H9 (cell line): ENCODE data around the gene ADPRH. TPM values are rescaled to one million over a fixed set of nuclear protein-coding genes. Genes with fewer than 3 reads are reported as not detected.

Experiments
- DNase-seq: peaks from one replicate; pipeline ENCODE4 v3.0.0-alpha.2; 2017
- H2AFZ ChIP-seq: one replicate; pipeline ENCODE4 v1.6.1; 2013; ENCODE audit warnings: mild to moderate bottlenecking, low read length, control low read depth, moderate library complexity
- H2AK5ac ChIP-seq: 2 replicates; pipeline ENCODE4 v1.6.1; 2013; ENCODE audit warnings: low read length, control low read depth, mixed read lengths; ENCODE audit not compliant: insufficient read length
- H2BK120ac ChIP-seq: one replicate; pipeline ENCODE4 v1.6.1; 2013; ENCODE audit warnings: low read depth, mild to moderate bottlenecking, low read length, control low read depth, inconsistent platforms; ENCODE audit not compliant: poor library complexity, severe bottlenecking
- H2BK12ac ChIP-seq: 2 replicates; pipeline ENCODE4 v1.6.1; 2013; ENCODE audit warnings: low read length, control low read depth, mixed read lengths, low read depth; ENCODE audit not compliant: insufficient read length
- H2BK15ac ChIP-seq: 2 replicates; pipeline ENCODE4 v1.6.1; 2013; ENCODE audit warnings: low read depth, low read length, control low read depth
- H2BK20ac ChIP-seq: one replicate; pipeline ENCODE4 v1.6.1; 2013; ENCODE audit warnings: low read depth, mild to moderate bottlenecking, low read length, control low read depth, inconsistent platforms; ENCODE audit not compliant: poor library complexity, severe bottlenecking
- H2BK5ac ChIP-seq: 2 replicates; pipeline ENCODE4 v1.6.1; 2013; ENCODE audit warnings: low read length, control low read depth, mixed read lengths; ENCODE audit not compliant: insufficient read length
- H3K14ac ChIP-seq: 2 replicates; pipeline ENCODE4 v1.6.1; 2013; ENCODE audit warnings: low read length, control low read depth; ENCODE audit not compliant: insufficient read depth
- H3K18ac ChIP-seq: 2 replicates; pipeline ENCODE4 v1.6.1; 2013; ENCODE audit warnings: low read depth, mild to moderate bottlenecking, mixed read lengths, low read length, control low read depth; ENCODE audit not compliant: insufficient read length
- H3K23ac ChIP-seq: 2 replicates; pipeline ENCODE4 v1.6.1; 2013; ENCODE audit warnings: low read length, control low read depth, mixed read lengths, low read depth; ENCODE audit not compliant: insufficient read length
- H3K23me2 ChIP-seq: 2 replicates; pipeline ENCODE4 v1.6.1; 2013; ENCODE audit warnings: low read depth, mild to moderate bottlenecking, mixed read lengths, low read length, control low read depth; ENCODE audit not compliant: insufficient read length, poor library complexity, severe bottlenecking
- H3K27ac ChIP-seq: 2 replicates; pipeline ENCODE4 v1.5.1; 2013; ENCODE audit warnings: low read length, control low read depth, mixed read lengths, low read depth; ENCODE audit not compliant: insufficient read length
- H3K27me3 ChIP-seq: 2 replicates; pipeline ENCODE4 v1.6.1; 2013; ENCODE audit warnings: low read length, control low read depth, inconsistent platforms; ENCODE audit not compliant: insufficient read depth
- H3K4ac ChIP-seq: 2 replicates; pipeline ENCODE4 v1.6.1; 2013; ENCODE audit warnings: low read depth, mild to moderate bottlenecking, control low read depth, inconsistent platforms, low read length, moderate library complexity
- H3K4me1 ChIP-seq: 2 replicates; pipeline ENCODE4 v1.6.1; 2013; ENCODE audit warnings: low read length, control low read depth, inconsistent platforms; ENCODE audit not compliant: insufficient read depth
- H3K4me2 ChIP-seq: 2 replicates; pipeline ENCODE4 v1.6.1; 2013; ENCODE audit warnings: low read length, control low read depth, mixed read lengths; ENCODE audit not compliant: insufficient read length, insufficient read depth
- H3K56ac ChIP-seq: 2 replicates; pipeline ENCODE4 v1.6.1; 2013; ENCODE audit warnings: low read depth, mild to moderate bottlenecking, mixed read lengths, low read length, control low read depth; ENCODE audit not compliant: insufficient read length
- H3K79me1 ChIP-seq: 2 replicates; pipeline ENCODE4 v1.6.1; 2013; ENCODE audit warnings: low read depth, mild to moderate bottlenecking, moderate library complexity, low read length, control low read depth, inconsistent platforms; ENCODE audit not compliant: insufficient read depth, poor library complexity, severe bottlenecking
- H3K79me2 ChIP-seq: 2 replicates; pipeline ENCODE4 v1.6.1; 2013; ENCODE audit warnings: low read length, control low read depth, inconsistent platforms; ENCODE audit not compliant: insufficient read depth
- H3K9ac ChIP-seq: 2 replicates; pipeline ENCODE4 v1.6.1; 2013; ENCODE audit warnings: low read length, control low read depth, mixed read lengths; ENCODE audit not compliant: insufficient read length; ENCODE audit errors: extremely low read depth
- H3K9me3 ChIP-seq: one replicate; pipeline ENCODE4 v1.6.1; 2013; ENCODE audit warnings: low read depth, low read length, inconsistent platforms; ENCODE audit not compliant: control insufficient read depth
- H3T11ph ChIP-seq: one replicate; pipeline ENCODE4 v1.6.1; 2013; ENCODE audit warnings: mild to moderate bottlenecking, low read length, control low read depth, inconsistent platforms
- H4K20me1 ChIP-seq: one replicate; pipeline ENCODE4 v1.6.1; 2013; ENCODE audit not compliant: control insufficient read depth, insufficient read length, insufficient read depth
- H4K5ac ChIP-seq: 2 replicates; pipeline ENCODE4 v1.6.1; 2013; ENCODE audit warnings: low read depth, mild to moderate bottlenecking, mixed read lengths, low read length, control low read depth; ENCODE audit not compliant: insufficient read length
- H4K8ac ChIP-seq: replicated peaks from 2 replicates; pipeline ENCODE4 v1.6.1; 2013; ENCODE audit warnings: low read length, control low read depth, mixed read lengths, low read depth; ENCODE audit not compliant: insufficient read length
- H4K91ac ChIP-seq: 2 replicates; pipeline ENCODE4 v1.6.1; 2013; ENCODE audit warnings: low read depth, mild to moderate bottlenecking, moderate library complexity, mixed read lengths, low read length, control low read depth; ENCODE audit not compliant: insufficient read length
- H3K27ac Mint-ChIP-seq, 3 experiments: 2 replicates in 2 of 3; 3 replicates in 1 of 3; pipeline ENCODE4 v1.8.0; 2020 to 2021; ENCODE audit warnings: mixed read lengths in 3 of 3, mild to moderate bottlenecking in 1 of 3, moderate library complexity in 1 of 3
- H3K27me3 Mint-ChIP-seq: 2 replicates; pipeline ENCODE4 v1.8.0; 2021; ENCODE audit warnings: low read depth, mild to moderate bottlenecking, moderate library complexity, mixed read lengths
- H3K36me3 Mint-ChIP-seq, 3 experiments: 2 replicates in 2 of 3; 3 replicates in 1 of 3; pipeline ENCODE4 v1.8.0; 2020 to 2021; ENCODE audit warnings: low read depth in 3 of 3, mixed read lengths in 3 of 3; ENCODE audit not compliant: insufficient read depth in 1 of 3
- H3K4me1 Mint-ChIP-seq, 2 experiments: 2 replicates each; pipeline ENCODE4 v1.8.0; 2020; ENCODE audit warnings: mixed read lengths in 2 of 2
- H3K4me3 Mint-ChIP-seq, 2 experiments: 2 replicates in 1 of 2; 3 replicates in 1 of 2; pipeline ENCODE4 v1.8.0; 2020 to 2021; ENCODE audit warnings: mild to moderate bottlenecking in 2 of 2, mixed read lengths in 2 of 2, moderate library complexity in 1 of 2
- H3K9me3 Mint-ChIP-seq, 2 experiments: 2 replicates in 1 of 2; 3 replicates in 1 of 2; pipeline ENCODE4 v1.8.0; 2020; ENCODE audit warnings: mild to moderate bottlenecking in 2 of 2, mixed read lengths in 2 of 2, moderate library complexity in 1 of 2
- WGBS: extraction: QIAGEN DNeasy Blood & Tissue Kit; methylation state at CpG from one replicate; pipeline ENCODE4 v1.1.7; 2013; ENCODE audit warnings: missing lambda C conversion rate, low lambda C conversion rate, mixed read lengths; ENCODE audit not compliant: insufficient read length; ENCODE audit errors: extremely low coverage; 5-methylcytosine and 5-hydroxymethylcytosine counted together
- total RNA-seq: library from RNA; stranded (reverse); gene quantifications from 2 replicates; pipeline ENCODE4 v1.2.1, GENCODE V29; 2021
- TF ChIP-seq, protein P1 (sequence below): fragments of 200-600 bp; sonication (generic); conservative IDR thresholded peaks from 3 replicates; pipeline ENCODE4 v1.8.0; 2021; ENCODE audit warnings: antibody characterized with exemption, mild to moderate bottlenecking

ADPRH gene
- total RNA-seq, 1 experiment from 2014 or later, result 3.1 TPM

DNA sequence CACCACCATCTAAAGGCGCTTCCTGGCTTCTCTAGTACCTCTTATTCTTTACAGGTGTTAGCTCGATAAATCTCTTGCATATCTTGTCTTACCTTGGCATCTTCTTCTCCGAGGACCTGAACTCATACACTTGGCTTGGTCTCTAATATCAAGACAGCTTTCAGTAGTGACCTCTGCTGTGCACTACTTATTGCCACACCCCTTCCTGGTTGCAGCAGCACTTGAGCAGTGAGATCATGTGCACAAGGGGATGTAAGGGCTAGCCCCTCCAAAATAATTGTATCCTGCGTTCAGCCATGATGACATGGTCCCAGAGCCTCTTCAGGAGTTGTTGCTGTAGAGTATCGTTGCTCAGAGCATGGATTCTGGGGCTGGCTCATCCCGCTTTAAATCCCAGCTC, 17.1 kb downstream of the ADPRH start:
- Mint-ChIP-seq H3K9me3 (0 out of 5 replicates have a peak, but pooled peaks cover 0 to 2% of the 10 kb centered on the region in 2 experiments), H3K27me3 (peaks cover 5% of the 10 kb centered on the region), H3K4me3 (no peak overlapping the region), H3K36me3 (no peaks in the 10 kb centered on the region), H3K27ac (no peak overlapping the region), H3K4me1 (peaks cover 4 to 8% of the 10 kb centered on the region in 2 experiments)
- Histone ChIP-seq H2BK120ac (no peak overlapping the region), H3K56ac (no peak overlapping the region), H2BK12ac (no peak overlapping the region), H4K8ac (no peak overlapping the region), H2BK5ac (no peak overlapping the region), H3K4ac (no peak overlapping the region), H2BK20ac (no peak overlapping the region), H3K4me1 (no peaks in the 10 kb centered on the region), H3K27me3 (no peaks in the 10 kb centered on the region), H3K18ac (no peak overlapping the region), H3K14ac (no peak overlapping the region), H3K23ac (no peak overlapping the region), H2AFZ (no peak overlapping the region), H2BK15ac (no peak overlapping the region), H3K79me2 (no peaks in the 10 kb centered on the region), H3K4me2 (no peak overlapping the region), H3T11ph (no peak overlapping the region), H4K5ac (no peak overlapping the region), H3K23me2 (no peaks in the 10 kb centered on the region), H3K9me3 (no peaks in the 10 kb centered on the region), H4K20me1 (no peaks in the 10 kb centered on the region), H3K79me1 (no peaks in the 10 kb centered on the region), H3K9ac (no peak overlapping the region), H2AK5ac (no peak overlapping the region), H3K27ac (no peak overlapping the region), H4K91ac (no peak overlapping the region)
- DNase-seq, result no peak
- no CpG with 5 or more reads among the region's 6 CpGs for WGBS
- TF ChIP-seq, protein P1, sequence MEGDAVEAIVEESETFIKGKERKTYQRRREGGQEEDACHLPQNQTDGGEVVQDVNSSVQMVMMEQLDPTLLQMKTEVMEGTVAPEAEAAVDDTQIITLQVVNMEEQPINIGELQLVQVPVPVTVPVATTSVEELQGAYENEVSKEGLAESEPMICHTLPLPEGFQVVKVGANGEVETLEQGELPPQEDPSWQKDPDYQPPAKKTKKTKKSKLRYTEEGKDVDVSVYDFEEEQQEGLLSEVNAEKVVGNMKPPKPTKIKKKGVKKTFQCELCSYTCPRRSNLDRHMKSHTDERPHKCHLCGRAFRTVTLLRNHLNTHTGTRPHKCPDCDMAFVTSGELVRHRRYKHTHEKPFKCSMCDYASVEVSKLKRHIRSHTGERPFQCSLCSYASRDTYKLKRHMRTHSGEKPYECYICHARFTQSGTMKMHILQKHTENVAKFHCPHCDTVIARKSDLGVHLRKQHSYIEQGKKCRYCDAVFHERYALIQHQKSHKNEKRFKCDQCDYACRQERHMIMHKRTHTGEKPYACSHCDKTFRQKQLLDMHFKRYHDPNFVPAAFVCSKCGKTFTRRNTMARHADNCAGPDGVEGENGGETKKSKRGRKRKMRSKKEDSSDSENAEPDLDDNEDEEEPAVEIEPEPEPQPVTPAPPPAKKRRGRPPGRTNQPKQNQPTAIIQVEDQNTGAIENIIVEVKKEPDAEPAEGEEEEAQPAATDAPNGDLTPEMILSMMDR, result no peak
